ENCODE data around the gene OR52H1. TPM values are rescaled to one million over a fixed set of nuclear protein-coding genes. Genes with fewer than 3 reads are reported as not detected.

Gene OR52H1
- total and polyA plus RNA-seq, 2 of the 8 experiments (the other 6 are each of a cell fraction or from before 2014, with no cell fraction given), result 0.09 TPM; not detected in 1

DNA sequence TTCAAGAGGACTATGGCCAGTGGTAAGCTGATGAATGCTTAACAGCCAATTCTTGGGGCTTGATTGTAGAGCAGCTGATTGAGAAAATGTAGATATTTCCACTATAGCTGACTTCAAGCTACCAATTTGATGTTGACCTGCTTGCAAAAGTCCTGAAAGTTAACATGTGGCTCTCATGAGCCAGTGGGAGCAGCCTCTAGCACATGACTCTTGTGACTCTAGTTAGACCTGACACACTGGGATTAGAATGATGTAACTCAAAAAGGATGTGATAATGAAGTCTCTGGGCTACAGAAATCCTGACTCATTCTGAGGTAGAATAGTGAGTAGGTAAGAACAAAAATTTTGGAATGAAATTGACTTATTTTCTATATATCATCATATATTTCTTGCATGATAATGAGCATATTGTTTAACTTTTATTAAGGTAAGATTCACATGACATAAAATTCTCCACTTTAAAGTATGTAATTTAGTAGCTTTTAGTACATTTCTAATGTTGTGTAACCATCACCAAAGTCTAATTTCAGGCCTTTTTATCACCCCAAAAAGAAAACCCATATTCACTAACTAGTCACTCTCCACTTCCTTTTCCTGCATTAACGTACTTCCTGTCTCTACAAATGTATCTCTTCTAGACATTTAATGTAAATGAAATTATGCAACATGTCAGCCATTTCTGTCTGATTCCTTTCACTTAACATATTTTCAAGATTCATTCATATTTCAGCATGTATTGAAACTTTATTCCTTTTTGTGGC lies 16.1 kb upstream of the OR52H1 start:
- H3K4me3 ChIP-seq (ENCODE audit: extremely low read depth in 1 of 4, insufficient read depth in 2 of 4, low read depth in 3 of 4, low read length in 4 of 4), result no peak overlapping the region
- FAIRE-seq (no peak), DNase-seq (ENCODE audit: low read depth in 1 of 2, low spot score in 2 of 2) (no peak)
- no peak overlapping the region for H3K56ac ChIP-seq (replicated peaks; ENCODE audit: insufficient read length, low read depth, low read length)
- H3K23me2 ChIP-seq (ENCODE audit: low read depth, low read length), result no peaks in the 10 kb centered on the region
- no peaks in the 10 kb centered on the region for H3K27me3 ChIP-seq (replicated peaks in 1 of 4; ENCODE audit: control insufficient read depth in 3 of 4, extremely low read depth in 1 of 4, insufficient read depth in 3 of 4, low read length in 3 of 4)
- no peak overlapping the region for H2BK20ac ChIP-seq (ENCODE audit: low read length)
- no peaks in the 10 kb centered on the region for H3K9me3 ChIP-seq (ENCODE audit: insufficient read depth in 2 of 2, low read depth in 1 of 2, low read length in 1 of 2)
- no peaks in the 10 kb centered on the region for H3K4me1 ChIP-seq (replicated peaks in 1 of 4; ENCODE audit: control insufficient read depth in 3 of 4, insufficient read depth in 4 of 4, low read length in 3 of 4)
- no peak overlapping the region for H3K27ac ChIP-seq (ENCODE audit: low read depth, low read length)
- H3K14ac ChIP-seq (ENCODE audit: insufficient read length), result no peak overlapping the region
- H2AFZ ChIP-seq (ENCODE audit: low read length), result no peak overlapping the region
- H4K20me1 ChIP-seq (replicated peaks in 1 of 2; ENCODE audit: control insufficient read depth in 1 of 2, insufficient read depth in 2 of 2, low read length in 2 of 2), result no peaks in the 10 kb centered on the region
- no peaks in the 10 kb centered on the region for H3K79me2 ChIP-seq (ENCODE audit: control insufficient read depth in 1 of 2, insufficient read depth in 2 of 2, low read length in 2 of 2)
- 81% methylated on average over 1 of the region's 1 CpG; no CpG with 5 or more reads in 1 of the 2 experiments for WGBS, 2 experiments (ENCODE audit: extremely low coverage in 1 of 2, insufficient coverage in 1 of 2, insufficient read length in 1 of 2, insufficient replicate concordance in 2 of 2, low coverage in 1 of 2, low lambda C conversion rate in 2 of 2, missing lambda C conversion rate in 1 of 2)
- no peak overlapping the region for H3K4ac ChIP-seq (replicated peaks; ENCODE audit: insufficient read length, low read depth, low read length)
- no peak overlapping the region for H2AK5ac ChIP-seq (ENCODE audit: low read depth, low read length)
- no peaks in the 10 kb centered on the region for H3K36me3 ChIP-seq (ENCODE audit: control insufficient read depth in 2 of 4, insufficient read depth in 4 of 4, low read length in 3 of 4)
- H3K4me2 ChIP-seq (ENCODE audit: insufficient read depth in 1 of 2, low read depth in 2 of 2, low read length in 2 of 2), result no peak overlapping the region
- H2BK120ac ChIP-seq (replicated peaks; ENCODE audit: low read depth, low read length), result no peak overlapping the region
- no peak overlapping the region for H3K9ac ChIP-seq (replicated peaks in 1 of 4; ENCODE audit: extremely low read depth in 1 of 4, low read depth in 3 of 4, low read length in 3 of 4)
- H2BK15ac ChIP-seq (ENCODE audit: low read length), result no peak overlapping the region
- no peak overlapping the region for H4K91ac ChIP-seq (replicated peaks; ENCODE audit: insufficient read length, low read length)
- ChIA-PET POLR2A (ENCODE audit: partially characterized antibody) (no interaction called here), CTCF (ENCODE audit: partially characterized antibody) (no interaction called here)
- no peak overlapping the region for H3K23ac ChIP-seq (ENCODE audit: insufficient read length)
- H3K79me1 ChIP-seq (ENCODE audit: low read depth, low read length), result no peaks in the 10 kb centered on the region
- no peak overlapping the region for H4K5ac ChIP-seq (ENCODE audit: insufficient read length, low read depth, low read length)
- H2BK5ac ChIP-seq (ENCODE audit: low read depth, low read length), result no peak overlapping the region
- no peak overlapping the region for H3K18ac ChIP-seq (ENCODE audit: extremely low read depth, low read length)
- H4K8ac ChIP-seq (ENCODE audit: extremely low read depth, insufficient read depth, low read length), result no peak overlapping the region
- no peak overlapping the region for H2BK12ac ChIP-seq (ENCODE audit: low read depth, low read length)
- TF ChIP-seq KDM5A (IDR thresholded peaks at IDR 0.05; ENCODE audit: low read length) (no peak), RXRA (IDR thresholded peaks at IDR 0.05; ENCODE audit: insufficient read depth, low read depth, low read length) (no peak), EZH2 (IDR thresholded peaks at IDR 0.05; ENCODE audit: low read depth, low read length, severe bottlenecking) (no peak), SUZ12 (IDR thresholded peaks at IDR 0.05; ENCODE audit: low read length) (no peak)
- TF ChIP-seq, protein P1, sequence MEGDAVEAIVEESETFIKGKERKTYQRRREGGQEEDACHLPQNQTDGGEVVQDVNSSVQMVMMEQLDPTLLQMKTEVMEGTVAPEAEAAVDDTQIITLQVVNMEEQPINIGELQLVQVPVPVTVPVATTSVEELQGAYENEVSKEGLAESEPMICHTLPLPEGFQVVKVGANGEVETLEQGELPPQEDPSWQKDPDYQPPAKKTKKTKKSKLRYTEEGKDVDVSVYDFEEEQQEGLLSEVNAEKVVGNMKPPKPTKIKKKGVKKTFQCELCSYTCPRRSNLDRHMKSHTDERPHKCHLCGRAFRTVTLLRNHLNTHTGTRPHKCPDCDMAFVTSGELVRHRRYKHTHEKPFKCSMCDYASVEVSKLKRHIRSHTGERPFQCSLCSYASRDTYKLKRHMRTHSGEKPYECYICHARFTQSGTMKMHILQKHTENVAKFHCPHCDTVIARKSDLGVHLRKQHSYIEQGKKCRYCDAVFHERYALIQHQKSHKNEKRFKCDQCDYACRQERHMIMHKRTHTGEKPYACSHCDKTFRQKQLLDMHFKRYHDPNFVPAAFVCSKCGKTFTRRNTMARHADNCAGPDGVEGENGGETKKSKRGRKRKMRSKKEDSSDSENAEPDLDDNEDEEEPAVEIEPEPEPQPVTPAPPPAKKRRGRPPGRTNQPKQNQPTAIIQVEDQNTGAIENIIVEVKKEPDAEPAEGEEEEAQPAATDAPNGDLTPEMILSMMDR (IDR thresholded peaks at IDR 0.05; ENCODE audit: control extremely low read depth in 1 of 3, insufficient read depth in 1 of 3, low read depth in 1 of 3, low read length in 3 of 3), result no peak
- TF ChIP-seq, protein P2, sequence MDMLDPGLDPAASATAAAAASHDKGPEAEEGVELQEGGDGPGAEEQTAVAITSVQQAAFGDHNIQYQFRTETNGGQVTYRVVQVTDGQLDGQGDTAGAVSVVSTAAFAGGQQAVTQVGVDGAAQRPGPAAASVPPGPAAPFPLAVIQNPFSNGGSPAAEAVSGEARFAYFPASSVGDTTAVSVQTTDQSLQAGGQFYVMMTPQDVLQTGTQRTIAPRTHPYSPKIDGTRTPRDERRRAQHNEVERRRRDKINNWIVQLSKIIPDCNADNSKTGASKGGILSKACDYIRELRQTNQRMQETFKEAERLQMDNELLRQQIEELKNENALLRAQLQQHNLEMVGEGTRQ (IDR thresholded peaks at IDR 0.05; ENCODE audit: low read length), result no peak
- TF ChIP-seq, protein P3, sequence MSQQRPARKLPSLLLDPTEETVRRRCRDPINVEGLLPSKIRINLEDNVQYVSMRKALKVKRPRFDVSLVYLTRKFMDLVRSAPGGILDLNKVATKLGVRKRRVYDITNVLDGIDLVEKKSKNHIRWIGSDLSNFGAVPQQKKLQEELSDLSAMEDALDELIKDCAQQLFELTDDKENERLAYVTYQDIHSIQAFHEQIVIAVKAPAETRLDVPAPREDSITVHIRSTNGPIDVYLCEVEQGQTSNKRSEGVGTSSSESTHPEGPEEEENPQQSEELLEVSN (IDR thresholded peaks at IDR 0.05), result no peak

Data from H1 (cell line).